Measurements from ENCODE around the gene PLPPR4. TPM values are rescaled to one million over a fixed set of nuclear protein-coding genes. Genes with fewer than 3 reads are reported as not detected.

PLPPR4 gene
- total RNA-seq, 1 experiment from 2014 or later, result 0.42 TPM

- Histone ChIP-seq H3K4me3 (replicated peaks in 1 of 2; ENCODE audit: low read depth in 1 of 2, low read length in 2 of 2) (no peak overlapping the region), H3K4me1 (ENCODE audit: control insufficient read depth in 1 of 2, insufficient read depth in 2 of 2, low read length in 2 of 2) (no peaks in the 10 kb centered on the region), H3K27me3 (ENCODE audit: insufficient read depth, low read length) (no peaks in the 10 kb centered on the region), H3K27ac (ENCODE audit: low read depth, low read length) (no peak overlapping the region), H3K9me3 (ENCODE audit: control insufficient read depth in 1 of 2, insufficient read depth in 1 of 2, low read depth in 1 of 2, low read length in 2 of 2) (no peaks in the 10 kb centered on the region), H3K4me2 (ENCODE audit: low read length) (no peak overlapping the region), H3K79me2 (ENCODE audit: insufficient read depth, low read length) (no peaks in the 10 kb centered on the region), H4K20me1 (ENCODE audit: insufficient read depth) (no peaks in the 10 kb centered on the region), H2AFZ (ENCODE audit: low read depth, low read length, poor library complexity, severe bottlenecking) (no peak overlapping the region), H3K9ac (ENCODE audit: low read length) (no peak overlapping the region), H3K36me3 (ENCODE audit: control insufficient read depth in 1 of 2, insufficient read depth in 2 of 2, low read length in 2 of 2) (no peaks in the 10 kb centered on the region), H3K9me2 (ENCODE audit: insufficient read depth) (no peaks in the 10 kb centered on the region)
- POLR2A ChIA-PET, result no interaction called here
- CTCF ChIA-PET, result no interaction called here
- RAD21 ChIA-PET (ENCODE audit: low non-redundant PET in 1 of 2, low total read pairs in 2 of 2, uncharacterized antibody in 2 of 2, unreplicated experiment in 2 of 2), result no interaction called here
- intact Hi-C loops (cut with micrococcal nuclease), result no loop called here
- BruUV-seq (replicated peaks), result no TSS peak
- no peak for ATAC-seq
- TF ChIP-seq EZH2phosphoT487 (IDR thresholded peaks at IDR 0.05; ENCODE audit: borderline replicate concordance), result no peak
- no peak for TF ChIP-seq JUND (IDR thresholded peaks at IDR 0.05)
- no peak for TF ChIP-seq SRF (IDR thresholded peaks at IDR 0.05; ENCODE audit: low read depth)
- no peak for TF ChIP-seq POLR2AphosphoS5 (IDR thresholded peaks at IDR 0.05; ENCODE audit: low read depth, low read length)
- no peak for TF ChIP-seq EZH2 (IDR thresholded peaks at IDR 0.05)
- no peak for TF ChIP-seq SP1 (IDR thresholded peaks at IDR 0.05; ENCODE audit: low read depth)
- no peak for TF ChIP-seq EGR1 (IDR thresholded peaks at IDR 0.05; ENCODE audit: low read depth)
- no peak for TF ChIP-seq RAD21 (IDR thresholded peaks at IDR 0.05; ENCODE audit: low read depth)
- no peak for TF ChIP-seq TCF7L2 (IDR thresholded peaks at IDR 0.05; ENCODE audit: borderline replicate concordance, extremely low read depth, insufficient read depth, insufficient read length)
- no peak for TF ChIP-seq ZBTB33 (IDR thresholded peaks at IDR 0.05; ENCODE audit: extremely low read depth, insufficient replicate concordance, low read length)
- no peak for TF ChIP-seq CEBPB (IDR thresholded peaks at IDR 0.05; ENCODE audit: low read depth)
- no peak for DNase-seq (ENCODE audit: low read depth, low spot score)
Measured at GRCh38 chr1:99218572-99218971, 45.7 kb upstream of the PLPPR4 start.

Data from HCT116 (cell line).